Fibroblast of skin of left biceps (primary cell): ENCODE measurements around the gene KPNA4.
A peak's percentile ranks its signal among the peaks of the same experiment; 100 is the strongest.
"Not testable (repeated sequence)": the region's sequence is repeated elsewhere in the genome, so short reads cannot be mapped to it uniquely, and the experiment has no call there.

Source experiments
- DNase-seq, 2 experiments: peaks; one replicate each; pipeline ENCODE4 v3.0.0-alpha.2; 2013; ENCODE audit warnings: low read depth in 2 of 2

The KPNA4 gene

GRCh38 chr3:160573955-160574525, 8.7 kb upstream of the KPNA4 start:
- not testable (repeated sequence) for DNase-seq

DNA sequence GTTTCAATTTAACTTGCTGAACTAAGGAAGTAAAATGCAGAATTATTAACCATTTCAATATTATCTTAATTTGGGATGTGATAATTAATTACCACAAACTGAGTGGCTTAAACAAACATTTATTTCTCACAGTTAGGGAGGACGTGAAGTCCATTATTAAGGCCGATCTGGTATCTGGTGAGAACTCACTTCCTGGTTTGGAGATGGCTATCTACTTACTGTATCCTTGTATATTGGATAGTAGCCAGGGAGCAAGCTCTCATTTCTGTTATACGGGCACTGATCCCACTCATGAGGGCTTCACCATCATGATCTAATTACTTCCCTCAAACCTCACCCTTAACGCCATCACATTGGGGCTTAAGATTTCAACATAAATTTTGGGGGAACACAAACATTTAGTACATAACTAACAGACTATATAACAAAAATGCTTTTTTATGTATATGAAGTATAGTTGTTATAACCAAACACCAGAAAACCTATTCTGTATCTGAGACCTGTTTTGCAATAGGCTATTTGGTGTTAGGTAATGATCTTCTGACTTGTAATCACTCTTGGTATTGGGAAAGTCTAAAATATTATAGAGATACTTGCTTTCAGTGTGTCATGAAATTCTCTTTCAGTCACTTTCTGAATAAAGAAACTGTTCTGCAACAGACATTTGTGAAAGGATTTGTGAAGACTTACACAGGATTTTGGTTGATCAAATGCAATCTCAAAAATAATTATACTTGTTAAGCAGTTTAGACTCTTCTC, 4.7 kb upstream of the KPNA4 start:
- DNase-seq: no peak

DNA sequence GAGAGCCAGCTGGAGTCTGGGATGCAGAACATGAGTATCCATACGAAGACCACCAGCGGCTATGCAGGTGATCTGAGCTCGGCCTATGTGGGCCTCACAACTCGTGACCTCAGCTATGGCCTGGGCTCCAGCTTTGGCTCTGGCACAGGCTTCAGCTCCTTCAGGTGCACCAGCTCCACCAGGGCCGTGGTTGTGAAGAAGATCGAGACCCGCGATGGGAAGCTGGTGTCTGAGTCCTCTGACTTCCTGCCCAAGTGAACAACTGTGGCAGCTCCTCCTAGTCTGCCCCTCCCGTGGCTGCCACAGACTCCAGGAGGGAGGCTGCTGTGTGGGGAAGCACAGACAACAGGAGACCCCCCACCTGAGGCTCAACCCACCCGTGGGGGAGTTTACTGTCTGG, 3.6 kb upstream of the KPNA4 start:
- DNase-seq: no peak

GRCh38 chr3:160567774-160568173, 2.4 kb upstream of the KPNA4 start:
- DNase-seq: no peak

DNA sequence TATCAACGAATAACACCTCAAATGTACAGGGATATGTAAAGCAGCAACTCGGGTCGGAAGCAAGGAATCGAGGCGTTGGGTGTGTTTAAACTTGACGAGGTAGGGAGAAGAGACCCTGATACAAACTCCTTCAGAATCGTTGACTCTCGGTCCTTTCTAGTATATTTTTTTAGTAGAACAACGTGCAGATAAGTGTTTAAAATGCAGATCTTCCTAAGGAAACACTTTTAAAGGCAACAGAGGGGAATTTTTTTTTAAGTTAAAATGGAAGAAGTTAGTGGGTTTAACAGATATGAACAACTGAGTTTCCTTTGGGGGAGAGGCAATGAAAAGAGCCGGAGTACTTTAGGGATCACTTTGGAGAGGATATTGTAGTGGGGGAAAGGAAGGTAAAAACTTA, 1.1 kb upstream of the KPNA4 start:
- DNase-seq: no peak

DNA sequence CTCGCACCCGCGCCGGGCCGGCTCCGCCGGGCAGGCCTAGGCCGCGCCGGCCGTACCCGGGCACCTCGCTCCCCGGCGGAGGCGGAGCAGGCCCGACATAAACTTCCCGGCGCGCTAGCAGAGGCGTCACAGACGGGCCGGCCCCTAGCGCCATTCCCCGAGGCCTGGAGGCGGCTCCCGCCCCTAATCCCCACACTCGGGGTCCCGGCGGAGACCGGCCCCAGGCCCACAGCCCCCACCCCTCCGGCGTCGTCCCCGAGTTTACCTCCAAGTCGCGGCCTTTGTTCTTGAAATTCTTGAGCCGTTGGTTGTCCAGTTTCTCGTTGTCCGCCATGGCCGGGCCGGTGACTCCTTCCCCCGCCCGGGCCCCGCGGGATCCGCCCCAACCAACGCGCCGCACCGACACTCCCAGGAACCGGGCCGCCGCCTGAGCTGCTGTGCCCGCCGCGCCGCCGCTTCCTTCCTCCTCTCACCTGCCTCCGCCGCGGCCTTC, 376 bp downstream of the KPNA4 start:
- DNase-seq: peak in 1 of 2 experiments; percentile 24

DNA sequence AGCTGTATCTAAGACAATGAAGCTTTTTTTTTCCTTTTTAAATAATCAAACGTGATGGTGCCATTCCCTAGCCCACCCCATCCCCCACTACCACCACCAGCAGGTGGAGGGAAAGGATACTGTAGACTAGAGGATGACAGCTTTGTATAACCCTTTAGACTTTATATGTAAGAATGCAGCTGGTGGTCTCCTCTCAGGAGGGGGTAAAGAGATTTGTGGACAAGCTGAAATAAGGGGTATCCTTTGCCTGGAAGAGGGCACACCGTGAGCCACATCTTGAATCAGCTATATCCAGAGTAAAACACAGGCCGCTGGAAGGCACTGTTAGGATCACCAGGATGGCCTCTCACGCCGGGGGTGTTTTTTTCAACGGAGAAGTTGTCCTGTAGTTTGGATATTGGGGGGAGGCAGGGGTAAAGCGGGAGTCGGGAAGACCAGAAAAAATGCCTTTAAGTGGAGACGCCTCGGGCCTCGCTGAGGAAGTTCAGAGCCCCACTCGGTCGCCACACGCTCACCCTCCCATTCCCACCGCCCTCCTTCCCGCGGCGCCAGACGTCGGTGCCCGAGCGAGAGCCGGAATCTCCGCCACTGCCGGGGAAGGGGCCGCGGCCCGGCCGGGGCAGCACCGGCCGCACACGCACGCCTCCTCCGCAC, 986 bp downstream of the KPNA4 start:
- DNase-seq: no peak

- no peak for DNase-seq
Measured at GRCh38 chr3:160562952-160563351, 2.4 kb downstream of the KPNA4 start.

DNA sequence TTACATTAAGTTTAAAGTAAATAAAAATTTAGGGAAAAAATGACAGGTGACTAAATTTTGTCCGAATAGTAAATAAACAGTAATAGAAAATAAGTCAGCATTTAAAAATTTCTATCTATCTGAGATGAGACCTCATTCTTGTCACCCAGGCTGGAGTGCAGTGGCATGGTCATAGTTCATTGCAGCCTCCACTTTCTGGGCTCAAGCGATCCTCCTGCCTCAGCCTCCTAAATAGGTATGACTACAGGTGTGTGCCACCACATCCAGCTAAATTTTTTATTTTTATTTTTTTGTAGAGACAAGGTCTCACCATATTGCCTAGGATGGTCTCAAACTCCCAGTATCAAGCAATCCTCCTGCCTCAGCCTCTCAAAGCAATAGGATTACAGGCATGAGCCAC, 7.8 kb downstream of the KPNA4 start:
- DNase-seq: no peak

DNA sequence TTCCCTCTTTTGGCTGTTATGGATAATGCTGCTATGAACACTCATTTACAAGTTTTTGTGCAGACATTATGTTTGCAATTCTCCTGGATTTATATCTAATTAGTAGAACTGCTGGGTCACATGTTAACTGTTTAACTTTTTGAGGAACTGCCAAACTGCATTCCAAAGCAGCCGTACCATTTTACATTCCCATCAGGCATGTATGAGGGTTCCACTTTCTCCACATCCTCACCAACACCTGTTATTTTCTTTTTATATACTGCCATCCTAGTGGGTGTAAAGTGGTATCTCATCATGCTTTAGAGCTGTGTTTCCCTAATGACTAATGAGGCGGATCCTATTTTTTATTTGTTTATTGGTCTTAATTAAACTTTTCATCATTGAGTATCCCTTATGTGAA, 9.2 kb downstream of the KPNA4 start:
- DNase-seq: no peak

DNA sequence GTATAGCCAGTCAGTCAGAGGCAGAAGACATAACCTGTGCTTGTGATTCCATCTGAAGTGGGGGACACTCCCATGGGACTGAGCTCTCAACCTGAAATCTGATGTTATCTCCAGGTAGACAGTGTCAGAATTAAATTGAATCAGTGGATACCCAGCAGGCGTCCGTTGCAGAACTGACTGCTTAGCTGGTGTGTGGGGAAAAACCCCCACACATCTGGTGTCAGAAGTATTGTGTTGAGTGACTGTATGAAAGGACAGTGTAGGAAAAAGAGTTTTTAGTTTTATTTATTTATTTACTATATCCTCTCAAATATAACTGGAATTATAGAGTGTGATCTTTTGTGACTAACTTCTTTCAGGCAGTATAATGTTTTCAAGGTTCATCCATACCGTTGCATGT, 10.4 kb downstream of the KPNA4 start:
- DNase-seq: no peak

- no peak for DNase-seq
Measured at GRCh38 chr3:160553827-160554226, 11.5 kb downstream of the KPNA4 start.

- DNase-seq: no peak
Measured at GRCh38 chr3:160546727-160547126, 18.6 kb downstream of the KPNA4 start.

DNA sequence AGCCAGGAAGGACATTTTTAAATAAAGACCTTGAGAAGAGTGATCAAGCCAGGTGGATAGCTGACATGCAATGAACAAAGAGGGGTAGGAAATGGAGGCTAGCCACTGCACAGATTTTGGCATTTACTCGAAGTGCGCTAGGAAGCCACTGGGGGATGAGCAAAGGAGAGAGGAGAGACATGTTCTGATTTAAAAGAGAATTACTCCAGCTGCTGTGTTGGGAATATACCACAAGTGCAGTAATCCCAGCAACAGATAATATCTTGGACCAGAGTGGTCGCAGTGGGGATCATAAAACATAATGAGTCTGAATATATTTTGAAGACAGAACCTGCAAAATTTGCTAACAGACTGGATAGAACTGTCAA, 19.9 kb downstream of the KPNA4 start:
- DNase-seq: no peak

- DNase-seq: no peak
Measured at GRCh38 chr3:160544844-160545503, 20.4 kb downstream of the KPNA4 start.

GRCh38 chr3:160540551-160540950, 24.8 kb downstream of the KPNA4 start:
- no peak for DNase-seq

DNA sequence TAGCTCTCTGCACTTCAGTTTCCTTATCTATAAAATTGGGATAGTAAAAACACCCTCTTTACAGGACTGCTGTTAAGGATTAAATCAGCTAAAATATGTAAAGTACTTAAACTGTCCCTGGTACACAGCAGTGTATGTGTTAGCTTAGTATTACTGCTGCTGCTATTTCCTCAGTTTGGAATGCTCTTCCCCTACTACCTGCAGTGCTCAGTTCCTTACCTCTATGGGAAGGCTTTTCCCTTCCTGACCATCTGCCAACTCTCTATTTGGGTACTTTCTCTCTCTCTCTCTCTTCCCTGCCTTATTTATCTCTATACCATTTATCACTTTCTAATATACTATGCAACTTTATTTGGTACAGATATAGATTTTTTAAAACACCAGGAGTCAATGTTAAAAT, 26.5 kb downstream of the KPNA4 start:
- DNase-seq: no peak

DNA sequence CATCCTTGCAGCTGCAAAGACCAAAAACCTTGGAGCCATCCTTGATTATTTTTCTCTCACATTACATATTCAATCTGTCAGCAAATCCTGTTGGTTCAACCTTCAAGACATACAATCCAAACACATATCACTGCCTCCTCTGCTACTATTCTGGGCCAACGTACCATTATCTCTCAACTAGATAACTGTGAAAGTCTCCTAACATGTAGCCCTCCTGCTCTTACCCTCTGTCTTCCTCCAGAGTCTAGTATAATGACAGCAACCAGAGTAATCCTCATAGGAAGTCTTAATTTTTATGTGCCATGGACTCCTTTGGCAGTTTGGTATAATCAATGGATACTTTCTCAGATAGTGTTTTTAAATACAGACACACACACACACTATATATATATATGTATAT, 27.6 kb downstream of the KPNA4 start:
- DNase-seq: no peak

GRCh38 chr3:160532371-160532770, 33.0 kb downstream of the KPNA4 start:
- DNase-seq: no peak

- DNase-seq: no peak
Measured at GRCh38 chr3:160531311-160531710, 34.1 kb downstream of the KPNA4 start.

GRCh38 chr3:160516391-160516790, 49.0 kb downstream of the KPNA4 start:
- DNase-seq: not testable (repeated sequence)

DNA sequence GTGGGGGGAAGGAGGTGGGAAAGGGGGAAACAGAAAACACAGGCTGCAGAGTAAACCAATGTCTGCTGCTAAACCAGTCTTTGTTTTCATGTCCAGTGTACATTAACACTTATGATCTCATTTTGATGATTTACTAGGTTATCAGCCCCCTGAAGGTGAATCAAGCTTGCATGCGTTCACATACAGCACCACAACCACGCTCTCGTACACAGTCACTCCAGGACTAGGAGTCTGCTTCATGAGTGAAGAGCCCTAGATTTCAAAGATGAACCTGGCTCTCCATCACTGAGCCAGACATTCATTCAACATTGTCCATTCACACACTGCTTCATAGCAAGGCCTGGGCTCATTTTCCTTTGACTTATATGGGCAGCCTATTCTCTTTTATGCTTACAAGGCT, 64.0 kb downstream of the KPNA4 start:
- no peak for DNase-seq

DNA sequence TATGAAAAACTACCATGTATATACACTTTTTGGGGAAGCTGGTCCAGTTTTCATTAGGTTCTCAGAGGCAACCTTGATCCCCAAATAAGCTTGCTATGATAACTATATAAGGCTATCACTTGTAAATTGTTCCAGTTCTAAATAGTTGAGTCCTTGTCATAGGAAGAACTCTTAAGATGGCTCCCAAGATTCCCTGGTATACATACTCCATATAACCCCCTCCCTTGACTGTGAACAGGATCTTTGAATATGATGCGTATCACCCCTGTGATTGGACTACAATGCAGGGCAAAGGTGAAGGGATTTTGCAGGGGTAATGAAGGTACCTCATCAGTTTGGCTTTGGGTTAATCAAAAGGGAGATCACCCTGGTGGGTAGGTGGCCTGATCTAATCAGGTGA, 67.2 kb downstream of the KPNA4 start:
- DNase-seq: no peak
